ENCODE measurements around the gene TMEM120B.
A peak's percentile ranks its signal among the peaks of the same experiment; 100 is the strongest.

GRCh38 chr12:121800694-121801594 lies 88.4 kb downstream of the TMEM120B start:
- TF ChIP-seq, protein P1, sequence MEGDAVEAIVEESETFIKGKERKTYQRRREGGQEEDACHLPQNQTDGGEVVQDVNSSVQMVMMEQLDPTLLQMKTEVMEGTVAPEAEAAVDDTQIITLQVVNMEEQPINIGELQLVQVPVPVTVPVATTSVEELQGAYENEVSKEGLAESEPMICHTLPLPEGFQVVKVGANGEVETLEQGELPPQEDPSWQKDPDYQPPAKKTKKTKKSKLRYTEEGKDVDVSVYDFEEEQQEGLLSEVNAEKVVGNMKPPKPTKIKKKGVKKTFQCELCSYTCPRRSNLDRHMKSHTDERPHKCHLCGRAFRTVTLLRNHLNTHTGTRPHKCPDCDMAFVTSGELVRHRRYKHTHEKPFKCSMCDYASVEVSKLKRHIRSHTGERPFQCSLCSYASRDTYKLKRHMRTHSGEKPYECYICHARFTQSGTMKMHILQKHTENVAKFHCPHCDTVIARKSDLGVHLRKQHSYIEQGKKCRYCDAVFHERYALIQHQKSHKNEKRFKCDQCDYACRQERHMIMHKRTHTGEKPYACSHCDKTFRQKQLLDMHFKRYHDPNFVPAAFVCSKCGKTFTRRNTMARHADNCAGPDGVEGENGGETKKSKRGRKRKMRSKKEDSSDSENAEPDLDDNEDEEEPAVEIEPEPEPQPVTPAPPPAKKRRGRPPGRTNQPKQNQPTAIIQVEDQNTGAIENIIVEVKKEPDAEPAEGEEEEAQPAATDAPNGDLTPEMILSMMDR (IDR thresholded peaks at IDR 0.05; ENCODE audit: poor library complexity, severe bottlenecking), result no peak
- TF ChIP-seq EZH2 (IDR thresholded peaks at IDR 0.05; ENCODE audit: borderline replicate concordance, insufficient read depth, low read length, poor library complexity, severe bottlenecking) (no peak), POLR2AphosphoS5 (IDR thresholded peaks at IDR 0.05) (peak; percentile 31), EP300 (conservative IDR thresholded peaks at IDR 0.05; ENCODE audit: poor library complexity, severe bottlenecking) (no peak), TAF1 (IDR thresholded peaks at IDR 0.05; ENCODE audit: low read depth) (peak; percentile 79), SMC3 (conservative IDR thresholded peaks at IDR 0.05; ENCODE audit: poor library complexity) (no peak), MXI1 (conservative IDR thresholded peaks at IDR 0.05; ENCODE audit: poor library complexity, severe bottlenecking) (peak; percentile 20), RAD21 (conservative IDR thresholded peaks at IDR 0.05) (no peak)
- TF ChIP-seq, protein P2, sequence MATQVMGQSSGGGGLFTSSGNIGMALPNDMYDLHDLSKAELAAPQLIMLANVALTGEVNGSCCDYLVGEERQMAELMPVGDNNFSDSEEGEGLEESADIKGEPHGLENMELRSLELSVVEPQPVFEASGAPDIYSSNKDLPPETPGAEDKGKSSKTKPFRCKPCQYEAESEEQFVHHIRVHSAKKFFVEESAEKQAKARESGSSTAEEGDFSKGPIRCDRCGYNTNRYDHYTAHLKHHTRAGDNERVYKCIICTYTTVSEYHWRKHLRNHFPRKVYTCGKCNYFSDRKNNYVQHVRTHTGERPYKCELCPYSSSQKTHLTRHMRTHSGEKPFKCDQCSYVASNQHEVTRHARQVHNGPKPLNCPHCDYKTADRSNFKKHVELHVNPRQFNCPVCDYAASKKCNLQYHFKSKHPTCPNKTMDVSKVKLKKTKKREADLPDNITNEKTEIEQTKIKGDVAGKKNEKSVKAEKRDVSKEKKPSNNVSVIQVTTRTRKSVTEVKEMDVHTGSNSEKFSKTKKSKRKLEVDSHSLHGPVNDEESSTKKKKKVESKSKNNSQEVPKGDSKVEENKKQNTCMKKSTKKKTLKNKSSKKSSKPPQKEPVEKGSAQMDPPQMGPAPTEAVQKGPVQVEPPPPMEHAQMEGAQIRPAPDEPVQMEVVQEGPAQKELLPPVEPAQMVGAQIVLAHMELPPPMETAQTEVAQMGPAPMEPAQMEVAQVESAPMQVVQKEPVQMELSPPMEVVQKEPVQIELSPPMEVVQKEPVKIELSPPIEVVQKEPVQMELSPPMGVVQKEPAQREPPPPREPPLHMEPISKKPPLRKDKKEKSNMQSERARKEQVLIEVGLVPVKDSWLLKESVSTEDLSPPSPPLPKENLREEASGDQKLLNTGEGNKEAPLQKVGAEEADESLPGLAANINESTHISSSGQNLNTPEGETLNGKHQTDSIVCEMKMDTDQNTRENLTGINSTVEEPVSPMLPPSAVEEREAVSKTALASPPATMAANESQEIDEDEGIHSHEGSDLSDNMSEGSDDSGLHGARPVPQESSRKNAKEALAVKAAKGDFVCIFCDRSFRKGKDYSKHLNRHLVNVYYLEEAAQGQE (IDR thresholded peaks at IDR 0.05; ENCODE audit: borderline replicate concordance), result peak; percentile 68
